PC-9 (cell line): Measurements from ENCODE around the gene SLC66A1. TPM values are rescaled to one million over a fixed set of nuclear protein-coding genes. Genes with fewer than 3 reads are reported as not detected.

Experiments used
- BruUV-seq: library from RNA; stranded (reverse); fragments of 400-500 nt; replicated peaks from 2 replicates; lab custom pipeline; 2021; lab: Mats Ljungman, UMichigan
- CTCF ChIA-PET: fragments of 300-600 bp; sonication (Branson Sonifier 250); formaldehyde crosslinking; loops from one replicate; lab custom pipeline; 2022; ENCODE audit warnings: antibody characterized with exemption; lab: Charles Lee
- POLR2A ChIA-PET: fragments of 300-600 bp; sonication (Branson Sonifier 250); formaldehyde crosslinking; loops from one replicate; lab custom pipeline; 2022; ENCODE audit warnings: antibody characterized with exemption; ENCODE audit not compliant: unreplicated experiment; lab: Charles Lee
- DNase-seq, 2 experiments: peaks; one replicate each; pipeline versions ENCODE4 v3.0.0 to v3.0.0-alpha.2; 2015 to 2022; ENCODE audit warnings: mixed read lengths in 1 of 2
- H2AFZ ChIP-seq: fragments of 200-600 bp; sonication (generic); 2 replicates; pipeline ENCODE4 v1.8.1; 2017; ENCODE audit warnings: antibody characterized with exemption
- H3F3A ChIP-seq: fragments of 200-600 bp; sonication (generic); 2 replicates; pipeline ENCODE4 v1.8.1; 2017; ENCODE audit warnings: antibody characterized with exemption, mild to moderate bottlenecking, low read depth; ENCODE audit not compliant: insufficient read depth
- H3K27ac ChIP-seq: fragments of 200-600 bp; sonication (generic); 2 replicates; pipeline ENCODE4 v1.6.1; 2016; ENCODE audit warnings: mixed run types
- H3K27me3 ChIP-seq: fragments of 200-600 bp; sonication (generic); 2 replicates; pipeline ENCODE4 v1.6.1; 2016; ENCODE audit warnings: low read depth, mixed run types; ENCODE audit not compliant: insufficient read depth
- H3K36me3 ChIP-seq: fragments of 200-600 bp; sonication (generic); 2 replicates; pipeline ENCODE4 v1.6.1; 2016; ENCODE audit warnings: low read depth, mixed run types
- H3K4me1 ChIP-seq: fragments of 200-600 bp; sonication (generic); replicated peaks from 2 replicates; pipeline ENCODE4 v1.6.1; 2016; ENCODE audit warnings: mixed run types; ENCODE audit not compliant: insufficient read depth
- H3K4me2 ChIP-seq: fragments of 200-600 bp; sonication (generic); 2 replicates; pipeline ENCODE4 v1.6.1; 2017; ENCODE audit warnings: mixed run types
- H3K4me3 ChIP-seq: fragments of 200-600 bp; sonication (generic); 2 replicates; pipeline ENCODE4 v1.6.1; 2016; ENCODE audit warnings: mixed run types
- H3K79me2 ChIP-seq: fragments of 200-600 bp; sonication (generic); 2 replicates; pipeline ENCODE4 v1.6.1; 2017; ENCODE audit warnings: low read depth, mixed run types
- H3K9me2 ChIP-seq: fragments of 200-600 bp; sonication (generic); 2 replicates; pipeline ENCODE4 v1.8.1; 2017; ENCODE audit warnings: mild to moderate bottlenecking; ENCODE audit not compliant: insufficient read depth
- H3K9me3 ChIP-seq: fragments of 200-600 bp; sonication (generic); 2 replicates; pipeline ENCODE4 v1.8.1; 2016; ENCODE audit warnings: low read depth; ENCODE audit not compliant: insufficient read depth
- H4K20me1 ChIP-seq: fragments of 200-600 bp; sonication (generic); 2 replicates; pipeline ENCODE4 v1.8.1; 2017; ENCODE audit not compliant: insufficient read depth
- EZH2 ChIP-seq: fragments of 200-600 bp; sonication (generic); IDR thresholded peaks from 2 replicates; pipeline ENCODE4 v1.8.0; 2017; ENCODE audit warnings: antibody characterized with exemption, low read depth
- intact Hi-C: fragments of 100-400 bp; cut with micrococcal nuclease; formaldehyde crosslinking; loops from one replicate; pipeline ENCODE4 v1.10.0; 2022; ENCODE audit not compliant: unreplicated experiment
- total RNA-seq: library from RNA; stranded (reverse); gene quantifications from 2 replicates; pipeline ENCODE4 v1.2.3, GENCODE V29; 2021
- TF ChIP-seq, protein P1 (sequence below): fragments of 200-600 bp; sonication (generic); conservative IDR thresholded peaks from 2 replicates; pipeline ENCODE4 v1.6.1; 2017; ENCODE audit warnings: mixed run types, antibody characterized with exemption, mild to moderate bottlenecking, moderate library complexity

Gene SLC66A1
- total RNA-seq, 1 experiment from 2014 or later, result 13.8 TPM

DNA sequence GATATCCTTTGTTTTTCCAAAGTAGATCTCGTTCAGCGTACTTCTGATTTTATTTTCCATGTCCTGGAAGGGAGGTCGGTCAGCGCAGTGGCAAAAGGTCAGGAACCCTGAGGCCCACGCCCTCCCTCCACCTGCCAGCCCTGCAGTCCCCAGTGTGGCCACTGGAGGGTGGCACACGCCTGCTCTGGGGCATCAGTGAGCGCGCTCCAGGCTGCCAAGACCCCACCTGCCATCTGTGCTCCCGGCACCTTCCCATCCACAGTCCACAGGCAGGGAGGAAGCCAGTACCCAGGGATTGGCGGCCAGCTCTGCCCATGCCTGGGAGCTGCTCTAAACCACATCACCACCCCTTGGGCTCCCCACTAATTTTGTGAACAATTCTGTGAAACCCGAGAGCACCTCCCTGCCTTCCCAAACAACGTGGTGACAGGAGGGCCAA lies 32.3 kb downstream of the SLC66A1 start:
- no TSS peak for BruUV-seq
- no peaks in the 10 kb centered on the region for H3K36me3 ChIP-seq
- no peaks in the 10 kb centered on the region for H3K9me2 ChIP-seq
- H3K4me1 ChIP-seq, result no peaks in the 10 kb centered on the region
- H3K9me3 ChIP-seq, result no peaks in the 10 kb centered on the region
- no peaks in the 10 kb centered on the region for H3K79me2 ChIP-seq
- H4K20me1 ChIP-seq, result no peaks in the 10 kb centered on the region; the same call in 1 of the 2 replicates
- no peak overlapping the region for H3K4me2 ChIP-seq
- H2AFZ ChIP-seq, result no peak overlapping the region
- ChIA-PET CTCF (no interaction called here), POLR2A (no interaction called here)
- H3K4me3 ChIP-seq, result no peak overlapping the region
- TF ChIP-seq, protein P1, sequence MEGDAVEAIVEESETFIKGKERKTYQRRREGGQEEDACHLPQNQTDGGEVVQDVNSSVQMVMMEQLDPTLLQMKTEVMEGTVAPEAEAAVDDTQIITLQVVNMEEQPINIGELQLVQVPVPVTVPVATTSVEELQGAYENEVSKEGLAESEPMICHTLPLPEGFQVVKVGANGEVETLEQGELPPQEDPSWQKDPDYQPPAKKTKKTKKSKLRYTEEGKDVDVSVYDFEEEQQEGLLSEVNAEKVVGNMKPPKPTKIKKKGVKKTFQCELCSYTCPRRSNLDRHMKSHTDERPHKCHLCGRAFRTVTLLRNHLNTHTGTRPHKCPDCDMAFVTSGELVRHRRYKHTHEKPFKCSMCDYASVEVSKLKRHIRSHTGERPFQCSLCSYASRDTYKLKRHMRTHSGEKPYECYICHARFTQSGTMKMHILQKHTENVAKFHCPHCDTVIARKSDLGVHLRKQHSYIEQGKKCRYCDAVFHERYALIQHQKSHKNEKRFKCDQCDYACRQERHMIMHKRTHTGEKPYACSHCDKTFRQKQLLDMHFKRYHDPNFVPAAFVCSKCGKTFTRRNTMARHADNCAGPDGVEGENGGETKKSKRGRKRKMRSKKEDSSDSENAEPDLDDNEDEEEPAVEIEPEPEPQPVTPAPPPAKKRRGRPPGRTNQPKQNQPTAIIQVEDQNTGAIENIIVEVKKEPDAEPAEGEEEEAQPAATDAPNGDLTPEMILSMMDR, result peak; percentile 76
- TF ChIP-seq EZH2, result no peak
- H3F3A ChIP-seq, result peaks cover 3% of the 10 kb centered on the region; the same call in 1 of the 2 replicates
- no peak overlapping the region for H3K27ac ChIP-seq
- intact Hi-C loops, result loop anchor here (5.0 to 10.0 kb wide), 2 partner anchors 240 to 308 kb away; no protein-coding TSS in a partner anchor
- DNase-seq, result peak in 1 of 2 experiments; percentile 49
- H3K27me3 ChIP-seq, result no peaks in the 10 kb centered on the region

DNA sequence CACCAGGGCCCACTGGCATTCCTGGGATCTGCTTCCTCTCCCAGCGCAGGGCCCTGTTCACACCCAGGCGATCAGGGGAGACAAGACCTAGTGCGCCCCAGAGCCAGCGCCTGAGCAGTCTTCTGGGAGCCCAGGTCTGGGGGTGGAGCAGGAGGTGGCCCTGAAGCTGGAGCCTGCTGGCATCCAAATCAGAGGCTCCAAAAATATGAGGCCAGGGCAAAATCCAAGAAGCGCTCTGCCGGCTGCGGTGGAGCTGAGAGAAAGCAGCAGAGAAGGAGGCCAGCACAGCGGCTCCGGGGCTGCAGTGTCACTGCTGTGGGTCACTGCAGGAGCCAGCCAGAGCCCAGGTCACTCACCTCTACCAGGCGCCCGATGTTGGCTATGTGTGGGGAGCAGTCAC lies 32.7 kb downstream of the SLC66A1 start:
- no peak overlapping the region for H3K4me2 ChIP-seq
- peaks cover 3% of the 10 kb centered on the region; the same call in 1 of the 2 replicates for H3F3A ChIP-seq
- H3K27ac ChIP-seq, result no peak overlapping the region
- no peaks in the 10 kb centered on the region for H3K79me2 ChIP-seq
- H3K27me3 ChIP-seq, result no peaks in the 10 kb centered on the region
- no peaks in the 10 kb centered on the region for H3K9me2 ChIP-seq
- ChIA-PET CTCF (no interaction called here), POLR2A (no interaction called here)
- intact Hi-C loops, result loop anchor here (5.0 to 10.0 kb wide), 2 partner anchors 240 to 307 kb away; no protein-coding TSS in a partner anchor
- H3K9me3 ChIP-seq, result no peaks in the 10 kb centered on the region
- no peak overlapping the region for H2AFZ ChIP-seq
- no TSS peak for BruUV-seq
- H3K36me3 ChIP-seq, result no peaks in the 10 kb centered on the region
- H3K4me3 ChIP-seq, result no peak overlapping the region
- no peaks in the 10 kb centered on the region; the same call in 1 of the 2 replicates for H4K20me1 ChIP-seq
- no peaks in the 10 kb centered on the region for H3K4me1 ChIP-seq
- TF ChIP-seq, protein P1, result no peak
- TF ChIP-seq EZH2, result no peak
- DNase-seq, result no peak

DNA sequence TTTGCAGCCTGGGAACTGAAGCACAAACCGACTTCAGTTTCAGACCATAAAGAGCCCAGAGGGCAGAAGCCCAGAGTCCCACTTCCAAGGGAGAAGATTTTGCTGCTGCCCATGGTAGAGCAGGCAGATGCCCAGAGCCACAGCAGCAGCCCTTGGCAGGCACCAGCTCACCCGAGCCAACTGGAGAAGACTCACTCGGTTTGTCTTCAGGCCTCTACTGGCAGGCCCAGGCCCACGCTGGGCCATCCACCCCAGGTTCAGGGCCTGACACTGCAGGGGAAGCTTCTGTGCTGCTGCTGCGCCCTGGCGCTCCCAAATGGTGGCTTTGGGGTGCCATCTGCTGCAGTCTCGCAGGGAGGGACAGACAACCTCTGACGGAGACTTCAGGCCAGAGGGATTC lies 33.3 kb downstream of the SLC66A1 start:
- no peaks in the 10 kb centered on the region for H3K36me3 ChIP-seq
- H3K4me3 ChIP-seq, result no peak overlapping the region
- no peaks in the 10 kb centered on the region for H3K79me2 ChIP-seq
- H3K4me1 ChIP-seq, result no peaks in the 10 kb centered on the region
- intact Hi-C loops, result loop anchor here (10.0 kb wide), 1 partner anchor 239 kb away; no protein-coding TSS in a partner anchor
- ChIA-PET POLR2A (no interaction called here), CTCF (no interaction called here)
- H3K9me3 ChIP-seq, result no peaks in the 10 kb centered on the region
- H2AFZ ChIP-seq, result no peak overlapping the region
- no peaks in the 10 kb centered on the region; the same call in 1 of the 2 replicates for H4K20me1 ChIP-seq
- peaks cover 3% of the 10 kb centered on the region; the same call in 1 of the 2 replicates for H3F3A ChIP-seq
- H3K27ac ChIP-seq, result no peak overlapping the region
- no peak for TF ChIP-seq EZH2
- TF ChIP-seq, protein P1, result no peak
- H3K27me3 ChIP-seq, result no peaks in the 10 kb centered on the region
- no TSS peak for BruUV-seq
- DNase-seq, result no peak
- H3K9me2 ChIP-seq, result no peaks in the 10 kb centered on the region
- no peak overlapping the region for H3K4me2 ChIP-seq
